GM21723 (cell line): Measurements from ENCODE around the gene PLPP4.

Experiments used
- ATAC-seq: cut with Tn5 transposase; IDR thresholded peaks from one replicate; pipeline ENCODE4 v1.9.1; 2021; ENCODE audit warnings: mild to moderate bottlenecking, moderate library complexity; ENCODE audit not compliant: unreplicated experiment

PLPP4 gene

GRCh38 chr10:120572307-120572706 lies 115.3 kb downstream of the PLPP4 start:
- ATAC-seq: no peak

GRCh38 chr10:120573355-120573754 lies 116.3 kb downstream of the PLPP4 start:
- no peak for ATAC-seq

GRCh38 chr10:120574981-120575380 lies 118.0 kb downstream of the PLPP4 start:
- ATAC-seq: no peak

- no peak for ATAC-seq
Observed at GRCh38 chr10:120575411-120575810, 118.4 kb downstream of the PLPP4 start.

- no peak for ATAC-seq
Observed at GRCh38 chr10:120578134-120578533, 121.1 kb downstream of the PLPP4 start.

GRCh38 chr10:120578890-120579289 lies 121.9 kb downstream of the PLPP4 start:
- ATAC-seq: no peak

GRCh38 chr10:120580918-120581895 lies 124.2 kb downstream of the PLPP4 start:
- ATAC-seq: no peak

GRCh38 chr10:120582753-120583152 lies 125.7 kb downstream of the PLPP4 start:
- ATAC-seq: no peak

- no peak for ATAC-seq
Observed at GRCh38 chr10:120583424-120584108, 126.5 kb downstream of the PLPP4 start.

GRCh38 chr10:120584786-120585185 lies 127.8 kb downstream of the PLPP4 start:
- ATAC-seq: no peak

GRCh38 chr10:120586471-120586872 lies 129.4 kb downstream of the PLPP4 start:
- no peak for ATAC-seq

- ATAC-seq: no peak
Observed at GRCh38 chr10:120587061-120587460, 130.0 kb downstream of the PLPP4 start.

GRCh38 chr10:120588311-120588710 lies 131.3 kb downstream of the PLPP4 start:
- ATAC-seq: no peak

GRCh38 chr10:120593693-120594092 lies 136.7 kb downstream of the PLPP4 start:
- ATAC-seq: no peak

GRCh38 chr10:120597902-120598301 lies 140.9 kb downstream of the PLPP4 start:
- no peak for ATAC-seq

- no peak for ATAC-seq
Observed at GRCh38 chr10:120598386-120598785, 141.4 kb downstream of the PLPP4 start.

GRCh38 chr10:120599200-120599724 lies 142.2 kb downstream of the PLPP4 start:
- ATAC-seq: no peak

- no peak for ATAC-seq
Observed at GRCh38 chr10:120600871-120601649, 144.0 kb downstream of the PLPP4 start.

- no peak for ATAC-seq
Observed at GRCh38 chr10:120601999-120602398, 145.0 kb downstream of the PLPP4 start.

- no peak for ATAC-seq
Observed at GRCh38 chr10:120605410-120605809, 148.4 kb downstream of the PLPP4 start.
